ENCODE data around the gene VTI1A. TPM values are rescaled to one million over a fixed set of nuclear protein-coding genes. Genes with fewer than 3 reads are reported as not detected.

Gene VTI1A
- total RNA-seq, 3 donors from 2014 or later, result 53.7 to 65.6 (median 59.2) TPM

GRCh38 chr10:112520914-112521313 is 73.9 kb downstream of the VTI1A start:
- H3K27ac ChIP-seq, result no peak overlapping the region
- no peaks in the 10 kb centered on the region for H3K27me3 ChIP-seq
- H3K36me3 ChIP-seq, result no peaks in the 10 kb centered on the region
- intact Hi-C loops (cut with DNase I; ENCODE audit: low total_unique reads), result no loop called here
- no peak for DNase-seq (ENCODE audit: low spot score in 2 of 2)
- no peak overlapping the region for H3K4me3 ChIP-seq
- no peaks in the 10 kb centered on the region for H3K9me3 ChIP-seq
- H3K4me1 ChIP-seq, result no peaks in the 10 kb centered on the region
- TF ChIP-seq CTCF (IDR thresholded peaks at IDR 0.05) (no peak), POLR2A (IDR thresholded peaks at IDR 0.05) (no peak), POLR2AphosphoS5 (IDR thresholded peaks at IDR 0.05) (no peak)

- Histone ChIP-seq H3K9me3 (no peaks in the 10 kb centered on the region), H3K27me3 (no peaks in the 10 kb centered on the region), H3K36me3 (no peaks in the 10 kb centered on the region), H3K27ac (no peak overlapping the region), H3K4me1 (no peaks in the 10 kb centered on the region), H3K4me3 (no peak overlapping the region)
- intact Hi-C loops (cut with DNase I; ENCODE audit: low total_unique reads), result no loop called here
- no peak for DNase-seq (ENCODE audit: low spot score in 2 of 2)
- no peak for TF ChIP-seq CTCF (IDR thresholded peaks at IDR 0.05)
- TF ChIP-seq POLR2AphosphoS5 (IDR thresholded peaks at IDR 0.05), result no peak
- no peak for TF ChIP-seq POLR2A (IDR thresholded peaks at IDR 0.05)
These were observed 77.6 kb downstream of the VTI1A start for GRCh38 chr10:112524641-112525040.

GRCh38 chr10:112525200-112525599 is 78.2 kb downstream of the VTI1A start:
- intact Hi-C loops (cut with DNase I; ENCODE audit: low total_unique reads), result no loop called here
- Histone ChIP-seq H3K27me3 (no peaks in the 10 kb centered on the region), H3K4me1 (no peaks in the 10 kb centered on the region), H3K9me3 (no peaks in the 10 kb centered on the region), H3K4me3 (no peak overlapping the region), H3K36me3 (no peaks in the 10 kb centered on the region), H3K27ac (no peak overlapping the region)
- DNase-seq (ENCODE audit: low spot score in 2 of 2), result no peak
- TF ChIP-seq POLR2AphosphoS5 (IDR thresholded peaks at IDR 0.05) (no peak), POLR2A (IDR thresholded peaks at IDR 0.05) (no peak)

GRCh38 chr10:112526139-112526538 is 79.1 kb downstream of the VTI1A start:
- Histone ChIP-seq H3K36me3 (no peaks in the 10 kb centered on the region), H3K27me3 (no peaks in the 10 kb centered on the region), H3K9me3 (no peaks in the 10 kb centered on the region), H3K4me3 (no peak overlapping the region), H3K4me1 (no peaks in the 10 kb centered on the region), H3K27ac (no peak overlapping the region)
- TF ChIP-seq POLR2AphosphoS5 (IDR thresholded peaks at IDR 0.05) (no peak), POLR2A (IDR thresholded peaks at IDR 0.05) (no peak)
- DNase-seq (ENCODE audit: low spot score in 2 of 2), result no peak
- intact Hi-C loops (cut with DNase I; ENCODE audit: low total_unique reads), result no loop called here

- H3K9me3 ChIP-seq, result no peaks in the 10 kb centered on the region
- DNase-seq (ENCODE audit: low spot score in 2 of 2), result no peak
- intact Hi-C loops (cut with DNase I; ENCODE audit: low total_unique reads), result no loop called here
- peak overlapping the region in 2 of 3 donors; percentile 32 to 55 for H3K4me3 ChIP-seq
- no peaks in the 10 kb centered on the region for H3K36me3 ChIP-seq
- no peaks in the 10 kb centered on the region for H3K4me1 ChIP-seq
- H3K27ac ChIP-seq, result peak overlapping the region in 1 of 2 donors; percentile 65
- H3K27me3 ChIP-seq, result no peaks in the 10 kb centered on the region
- TF ChIP-seq POLR2A (IDR thresholded peaks at IDR 0.05) (no peak), CTCF (IDR thresholded peaks at IDR 0.05) (no peak), POLR2AphosphoS5 (IDR thresholded peaks at IDR 0.05) (no peak)
These were observed 79.9 kb downstream of the VTI1A start for GRCh38 chr10:112526906-112527305.

- Histone ChIP-seq H3K9me3 (no peaks in the 10 kb centered on the region), H3K4me1 (no peaks in the 10 kb centered on the region), H3K27me3 (no peaks in the 10 kb centered on the region), H3K4me3 (no peak overlapping the region), H3K36me3 (no peaks in the 10 kb centered on the region), H3K27ac (no peak overlapping the region)
- intact Hi-C loops (cut with DNase I; ENCODE audit: low total_unique reads), result no loop called here
- TF ChIP-seq POLR2AphosphoS5 (IDR thresholded peaks at IDR 0.05), result no peak
- TF ChIP-seq POLR2A (IDR thresholded peaks at IDR 0.05), result no peak
- TF ChIP-seq CTCF (IDR thresholded peaks at IDR 0.05), result no peak
- DNase-seq (ENCODE audit: low spot score in 2 of 2), result no peak
These were observed 81.2 kb downstream of the VTI1A start for GRCh38 chr10:112528235-112528634.

Data from breast epithelium (tissue), 4 donors.